ENCODE measurements around the gene CCN2.

The CCN2 gene

DNA sequence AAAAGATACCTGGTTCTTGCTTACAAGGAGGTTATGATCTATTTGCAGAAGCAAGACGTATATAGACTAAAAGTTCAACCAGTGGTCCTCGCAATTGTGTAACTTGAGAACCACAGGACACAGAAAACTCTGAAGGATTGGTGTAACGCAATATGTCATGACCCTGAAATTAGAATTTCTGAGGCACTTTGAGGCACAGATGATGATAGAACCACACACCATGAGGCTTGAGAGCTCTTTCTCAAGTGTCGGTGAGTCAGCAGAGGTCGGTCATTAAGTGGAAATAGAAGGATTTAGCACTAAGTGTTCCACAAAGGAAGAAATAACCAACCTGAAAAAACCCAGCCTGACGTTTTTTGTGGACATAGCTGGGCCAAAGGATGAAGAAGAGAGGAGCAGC, 15.3 kb upstream of the CCN2 start:
- DNase-seq (ENCODE audit: low read depth in 2 of 2), result no peak

GRCh38 chr6:131963063-131963462, 11.9 kb upstream of the CCN2 start:
- DNase-seq (ENCODE audit: low read depth in 2 of 2), result no peak

DNA sequence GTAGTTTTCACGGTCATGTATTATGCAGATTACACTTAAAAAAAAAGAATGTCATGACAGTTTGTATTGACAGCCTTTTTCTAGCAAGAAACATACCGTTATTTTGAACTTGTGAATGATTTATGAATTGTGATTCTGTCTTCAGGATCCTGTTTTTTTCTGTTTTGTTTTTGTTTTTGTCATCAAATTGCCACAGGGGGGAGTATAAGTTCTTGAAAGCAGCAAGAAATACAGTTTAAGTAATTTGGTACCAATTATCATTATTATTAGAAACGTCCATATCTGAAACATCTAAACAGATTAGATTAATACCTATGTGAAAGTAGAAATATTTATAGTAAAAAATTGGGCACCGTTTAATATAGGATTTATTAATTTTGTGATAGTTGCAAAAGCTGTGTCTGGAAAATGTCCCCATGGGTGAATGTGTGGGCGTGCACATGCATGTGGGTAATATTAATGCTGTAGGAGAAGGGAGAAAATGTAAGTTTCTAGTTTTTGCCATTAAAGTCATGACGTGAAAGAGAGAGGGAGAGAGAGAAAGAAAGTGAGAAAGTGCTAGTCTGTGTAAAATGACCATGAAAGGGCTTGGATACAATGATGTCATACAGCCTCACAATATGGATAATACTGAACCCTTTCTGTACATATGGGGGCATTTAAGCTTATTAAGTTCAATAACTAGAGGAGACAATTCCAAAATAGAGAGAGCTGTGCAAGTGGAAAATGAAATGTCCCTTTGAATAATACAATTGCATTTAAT, 9.4 kb upstream of the CCN2 start:
- no peak for DNase-seq (ENCODE audit: low read depth in 2 of 2)

GRCh38 chr6:131958542-131959470, 7.6 kb upstream of the CCN2 start:
- DNase-seq (ENCODE audit: low read depth in 2 of 2), result no peak

GRCh38 chr6:131958095-131958494, 6.9 kb upstream of the CCN2 start:
- DNase-seq (ENCODE audit: low read depth in 2 of 2), result no peak

- DNase-seq (ENCODE audit: low read depth in 2 of 2), result no peak
These were observed 4.7 kb upstream of the CCN2 start for GRCh38 chr6:131955876-131956275.

DNA sequence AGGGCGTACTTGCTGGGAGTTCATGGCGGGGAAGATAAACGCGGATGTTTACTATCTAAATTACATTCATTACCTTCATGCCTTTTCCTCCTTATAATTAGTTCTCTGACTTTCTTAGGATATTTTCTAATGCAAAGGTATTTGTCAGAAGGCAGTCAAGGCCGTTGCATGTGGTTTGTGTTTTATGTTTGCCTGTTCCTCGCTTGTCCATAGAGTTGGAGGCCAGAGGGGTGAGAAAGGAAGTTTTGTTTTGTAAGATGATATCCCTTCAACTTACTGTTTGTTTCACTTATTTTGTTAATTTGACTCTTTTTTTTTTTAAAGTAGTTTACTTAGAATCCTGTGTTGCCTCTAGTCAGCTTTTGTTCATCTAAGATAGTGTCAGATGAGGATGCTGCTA, 4.0 kb upstream of the CCN2 start:
- DNase-seq (ENCODE audit: low read depth in 2 of 2), result no peak

DNA sequence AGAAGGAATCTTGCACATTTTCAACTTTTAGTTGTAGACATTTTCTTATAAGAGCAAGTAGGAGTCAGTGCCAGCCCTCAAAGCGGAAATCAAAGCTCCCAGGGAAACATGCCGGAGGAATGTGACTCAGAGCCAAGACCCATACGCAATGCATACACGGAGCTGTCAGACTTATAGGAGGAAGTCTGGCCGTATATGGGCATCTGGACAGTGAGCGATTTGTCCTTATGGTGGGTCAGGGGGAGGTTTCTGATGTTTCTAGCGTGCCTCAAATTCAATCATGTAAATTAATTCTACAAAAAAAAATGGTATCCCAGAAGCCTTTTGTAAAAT, 3.6 kb upstream of the CCN2 start:
- no peak for DNase-seq (ENCODE audit: low read depth in 2 of 2)

- DNase-seq (ENCODE audit: low read depth in 2 of 2), result no peak
These were observed 3.0 kb upstream of the CCN2 start for GRCh38 chr6:131954059-131954774.

GRCh38 chr6:131952886-131953509, 1.8 kb upstream of the CCN2 start:
- no peak for DNase-seq (ENCODE audit: low read depth in 2 of 2)

GRCh38 chr6:131951576-131952230, 531 bp upstream of the CCN2 start:
- DNase-seq (ENCODE audit: low read depth in 2 of 2), result no peak

DNA sequence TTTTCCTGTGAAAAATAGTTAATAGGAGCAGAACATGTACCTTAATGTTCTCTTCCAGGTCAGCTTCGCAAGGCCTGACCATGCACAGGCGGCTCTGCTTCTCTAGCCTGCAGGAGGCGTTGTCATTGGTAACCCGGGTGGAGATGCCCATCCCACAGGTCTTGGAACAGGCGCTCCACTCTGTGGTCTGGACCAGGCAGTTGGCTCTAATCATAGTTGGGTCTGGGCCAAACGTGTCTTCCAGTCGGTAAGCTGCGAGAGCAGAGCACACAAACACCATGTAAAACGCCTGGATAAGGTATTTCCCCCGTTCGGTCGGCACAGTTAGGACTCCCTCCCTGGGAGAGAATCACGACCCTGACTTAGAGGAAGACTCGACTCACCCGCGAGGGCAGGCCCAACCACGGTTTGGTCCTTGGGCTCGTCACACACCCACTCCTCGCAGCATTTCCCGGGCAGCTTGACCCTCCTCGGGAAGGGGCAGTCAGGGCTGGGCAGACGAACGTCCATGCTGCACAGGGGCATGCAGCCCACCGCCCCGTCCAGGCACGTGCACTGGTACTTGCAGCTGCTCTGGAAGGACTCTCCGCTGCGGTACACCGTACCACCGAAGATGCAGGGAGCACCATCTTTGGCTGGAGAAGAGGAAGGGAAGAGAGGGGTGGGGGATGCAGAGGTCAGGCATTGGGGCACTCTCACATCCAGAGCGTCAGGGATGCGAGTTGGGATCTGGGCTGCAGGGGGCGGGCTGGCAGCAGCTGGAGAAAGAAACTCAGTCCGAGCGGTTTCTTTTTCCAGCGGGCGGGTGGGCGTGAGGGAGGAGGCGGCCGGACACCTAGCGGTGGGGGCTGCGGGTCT, 1.0 kb downstream of the CCN2 start:
- DNase-seq (ENCODE audit: low read depth in 2 of 2), result peak in 1 of 2 donors; percentile 2

DNA sequence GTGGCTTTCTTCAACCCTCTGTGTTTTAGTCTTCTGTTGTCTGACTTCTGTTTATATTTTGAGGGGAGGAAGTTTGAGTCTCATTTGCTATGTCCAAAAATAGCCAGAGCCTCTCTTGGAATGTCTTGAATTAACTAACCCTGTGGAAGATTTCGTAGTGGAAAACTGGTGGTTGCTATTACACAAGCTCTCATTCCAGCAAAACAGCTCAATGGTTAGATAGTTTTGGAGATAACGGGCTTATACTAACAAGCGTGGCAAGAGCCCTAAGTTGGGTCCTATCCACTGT, 1.6 kb downstream of the CCN2 start:
- DNase-seq (ENCODE audit: low read depth in 2 of 2), result no peak

DNA sequence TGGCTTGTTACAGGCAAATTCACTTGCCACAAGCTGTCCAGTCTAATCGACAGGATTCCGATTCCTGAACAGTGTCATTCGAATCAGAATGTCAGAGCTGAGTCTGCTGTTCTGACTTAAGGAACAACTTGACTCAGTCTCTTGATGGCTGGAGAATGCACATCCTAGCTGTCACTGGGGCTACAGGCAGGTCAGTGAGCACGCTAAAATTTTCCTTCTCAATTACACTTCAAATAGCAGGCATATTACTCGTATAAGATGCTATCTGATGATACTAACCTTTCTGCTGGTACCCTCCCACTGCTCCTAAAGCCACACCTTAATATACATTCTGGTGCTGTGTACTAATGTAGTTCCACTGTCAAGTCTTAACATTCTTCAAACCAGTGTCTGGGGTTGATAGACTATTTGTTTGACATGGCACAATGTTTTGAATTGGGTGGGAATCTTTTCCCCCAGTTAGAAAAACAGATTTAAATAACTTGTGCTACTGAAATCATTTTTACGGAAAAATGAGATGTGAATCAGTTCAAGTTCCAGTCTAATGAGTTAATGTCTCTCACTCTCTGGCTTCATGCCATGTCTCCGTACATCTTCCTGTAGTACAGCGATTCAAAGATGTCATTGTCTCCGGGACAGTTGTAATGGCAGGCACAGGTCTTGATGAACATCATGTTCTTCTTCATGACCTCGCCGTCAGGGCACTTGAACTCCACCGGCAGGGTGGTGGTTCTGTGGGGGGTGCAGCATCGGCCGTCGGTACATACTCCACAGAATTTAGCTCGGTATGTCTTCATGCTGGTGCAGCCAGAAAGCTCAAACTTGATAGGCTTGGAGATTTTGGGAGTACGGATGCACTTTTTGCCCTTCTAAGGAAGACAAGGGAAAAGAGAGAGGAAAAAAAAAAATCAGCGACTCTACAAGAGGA, 2.2 kb downstream of the CCN2 start:
- no peak for DNase-seq (ENCODE audit: low read depth in 2 of 2)

- DNase-seq (ENCODE audit: low read depth in 2 of 2), result no peak
These were observed 3.0 kb downstream of the CCN2 start for GRCh38 chr6:131947986-131948661.

DNA sequence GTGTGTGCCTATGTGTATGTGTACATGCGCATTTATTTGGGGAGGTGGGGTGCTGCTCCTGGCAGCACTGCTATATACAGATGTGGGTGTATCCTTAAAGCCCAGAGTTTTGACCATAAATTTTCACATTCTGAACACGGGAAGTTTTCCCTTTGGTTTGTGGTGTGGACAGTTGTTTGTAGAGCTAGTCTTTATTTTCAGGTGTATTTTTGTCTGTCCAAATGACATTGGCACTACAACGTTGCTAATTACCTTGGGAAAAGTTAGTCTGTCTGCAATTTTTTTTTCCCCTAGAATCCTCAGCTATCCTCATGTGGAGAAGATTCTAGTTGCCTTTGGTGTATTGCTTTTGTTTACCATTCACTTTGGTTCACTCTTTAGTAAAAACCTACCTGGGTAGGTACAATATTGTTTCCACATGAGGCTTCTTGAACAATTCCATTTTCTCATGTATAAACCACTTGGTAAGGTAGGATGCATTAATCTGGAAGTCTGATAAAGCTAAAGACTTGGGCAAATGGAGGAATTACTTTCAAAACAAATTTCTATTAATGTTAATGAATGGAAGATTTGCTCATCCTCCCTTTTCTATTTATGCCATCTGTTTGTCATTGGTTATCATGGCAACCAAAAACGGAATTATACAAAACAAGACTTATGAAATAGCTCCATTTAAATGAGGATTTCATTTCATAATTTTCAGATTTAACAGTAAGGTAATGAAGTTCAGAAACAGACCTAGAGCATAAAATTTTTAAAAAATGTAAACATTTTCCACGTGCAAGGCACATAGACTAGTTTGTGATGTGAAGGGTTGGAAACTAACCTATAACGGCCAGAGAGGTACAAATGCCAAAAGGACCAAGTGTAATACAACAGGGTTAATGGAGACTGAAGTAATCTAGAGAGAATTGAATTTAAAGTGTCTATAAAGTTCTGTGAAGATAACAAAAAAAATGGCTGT, 3.9 kb downstream of the CCN2 start:
- no peak for DNase-seq (ENCODE audit: low read depth in 2 of 2)

DNA sequence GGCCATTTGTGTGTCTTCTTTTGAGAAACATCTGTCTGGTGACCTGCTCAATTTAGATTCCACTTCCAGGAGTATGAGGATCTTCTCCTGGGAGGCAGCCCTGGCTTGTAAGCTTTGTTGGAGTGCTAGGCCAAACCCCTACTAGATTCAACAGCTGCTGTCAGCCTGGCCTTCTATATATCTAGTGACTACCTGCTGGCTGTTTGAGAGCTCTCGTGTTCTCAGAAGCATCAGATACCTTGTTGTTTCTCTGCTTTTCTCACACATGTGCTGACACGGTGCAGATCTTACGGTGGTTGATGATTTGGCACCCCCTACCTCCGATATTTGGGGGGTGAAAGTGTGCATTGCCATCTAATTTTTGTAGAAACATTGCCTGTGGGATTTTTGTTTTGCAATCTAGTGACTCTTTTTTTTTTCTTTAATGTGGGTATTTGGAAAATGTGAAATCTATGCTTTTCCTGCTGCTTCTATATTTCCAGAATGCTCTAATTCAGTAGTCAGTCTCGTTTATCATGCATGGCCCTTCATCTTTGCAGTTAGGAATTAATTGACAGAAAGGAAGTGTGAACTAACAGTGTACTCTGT, 4.7 kb downstream of the CCN2 start:
- DNase-seq (ENCODE audit: low read depth in 2 of 2), result no peak

- DNase-seq (ENCODE audit: low read depth in 2 of 2), result no peak
These were observed 5.2 kb downstream of the CCN2 start for GRCh38 chr6:131945971-131946370.
